ENCODE data around the gene RNF212. TPM values are rescaled to one million over a fixed set of nuclear protein-coding genes. Genes with fewer than 3 reads are reported as not detected.

RNF212 gene
- total and polyA plus RNA-seq, 10 of the 15 experiments (the other 5 are each of a cell fraction or from before 2014, with no cell fraction given), result not detected

DNA sequence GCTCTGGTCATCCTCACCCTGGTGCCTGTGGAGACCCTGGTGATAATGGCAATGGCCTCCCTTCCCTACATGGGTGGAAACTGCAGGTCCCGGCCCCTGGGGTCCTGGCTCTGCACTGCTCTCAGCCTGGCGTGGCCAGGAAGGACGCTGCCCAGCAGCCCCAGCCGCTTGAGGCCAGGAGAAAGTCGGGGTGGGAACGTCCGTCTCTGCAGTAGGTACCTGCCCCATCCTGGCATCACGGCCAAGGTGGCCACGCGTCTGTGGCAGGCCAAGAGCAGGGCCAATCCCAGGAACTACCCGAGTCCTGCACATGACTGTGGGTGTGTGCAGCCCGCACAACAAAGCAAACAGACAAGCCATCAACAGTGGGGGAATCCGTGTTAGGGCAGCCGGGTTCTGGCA, 68.2 kb downstream of the RNF212 start:
- ATAC-seq (no peak), DNase-seq (ENCODE audit: low read depth, low spot score) (no peak), FAIRE-seq (no peak)
- Histone ChIP-seq H3K4me1 (ENCODE audit: control insufficient read depth, insufficient read depth, low read length) (no peaks in the 10 kb centered on the region), H3K36me3 (ENCODE audit: control insufficient read depth in 2 of 2, insufficient read depth in 2 of 2, low read length in 1 of 2) (no peaks in the 10 kb centered on the region), H3K27me3 (replicated peaks in 1 of 2; ENCODE audit: control insufficient read depth in 2 of 2, insufficient read depth in 2 of 2, low read length in 1 of 2) (no peaks in the 10 kb centered on the region), H3K79me2 (ENCODE audit: control insufficient read depth, insufficient read depth, low read length) (no peaks in the 10 kb centered on the region), H4K20me1 (ENCODE audit: control insufficient read depth, insufficient read depth) (no peaks in the 10 kb centered on the region), H3K27ac (ENCODE audit: control insufficient read depth, insufficient read depth) (no peak overlapping the region), H3K9ac (ENCODE audit: control insufficient read depth, insufficient read depth, low read length) (no peak overlapping the region), H2AFZ (ENCODE audit: control insufficient read depth, low read depth, low read length) (no peak overlapping the region), H3K9me3 (replicated peaks; ENCODE audit: control insufficient read depth, insufficient read depth, low read length) (peaks cover 1% of the 10 kb centered on the region; the same call in 1 of the 3 replicates), H3K4me3 (no peak overlapping the region), H3K4me2 (ENCODE audit: control insufficient read depth, insufficient read depth) (no peak overlapping the region)
- WGBS (ENCODE audit: insufficient coverage, insufficient replicate concordance, low lambda C conversion rate, missing lambda C conversion rate), result 53% methylated on average over 13 of the region's 14 CpGs
- SMC1A ChIA-PET (ENCODE audit: uncharacterized antibody, unreplicated experiment), result no interaction called here
- CTCF ChIA-PET, result no interaction called here
- POLR2A ChIA-PET, result no interaction called here
- BruUV-seq (replicated peaks), result no TSS peak
- RAD21 ChIA-PET (ENCODE audit: unreplicated experiment), result interaction anchor here (0.5 kb wide), 1 partner anchor 617 kb away, joined by 3 read pairs; no protein-coding TSS in a partner anchor
- intact Hi-C loops (cut with micrococcal nuclease; ENCODE audit: unreplicated experiment) (no loop called here), in situ Hi-C loops (cut with MboI) (no loop called here)
- TF ChIP-seq, protein P1, sequence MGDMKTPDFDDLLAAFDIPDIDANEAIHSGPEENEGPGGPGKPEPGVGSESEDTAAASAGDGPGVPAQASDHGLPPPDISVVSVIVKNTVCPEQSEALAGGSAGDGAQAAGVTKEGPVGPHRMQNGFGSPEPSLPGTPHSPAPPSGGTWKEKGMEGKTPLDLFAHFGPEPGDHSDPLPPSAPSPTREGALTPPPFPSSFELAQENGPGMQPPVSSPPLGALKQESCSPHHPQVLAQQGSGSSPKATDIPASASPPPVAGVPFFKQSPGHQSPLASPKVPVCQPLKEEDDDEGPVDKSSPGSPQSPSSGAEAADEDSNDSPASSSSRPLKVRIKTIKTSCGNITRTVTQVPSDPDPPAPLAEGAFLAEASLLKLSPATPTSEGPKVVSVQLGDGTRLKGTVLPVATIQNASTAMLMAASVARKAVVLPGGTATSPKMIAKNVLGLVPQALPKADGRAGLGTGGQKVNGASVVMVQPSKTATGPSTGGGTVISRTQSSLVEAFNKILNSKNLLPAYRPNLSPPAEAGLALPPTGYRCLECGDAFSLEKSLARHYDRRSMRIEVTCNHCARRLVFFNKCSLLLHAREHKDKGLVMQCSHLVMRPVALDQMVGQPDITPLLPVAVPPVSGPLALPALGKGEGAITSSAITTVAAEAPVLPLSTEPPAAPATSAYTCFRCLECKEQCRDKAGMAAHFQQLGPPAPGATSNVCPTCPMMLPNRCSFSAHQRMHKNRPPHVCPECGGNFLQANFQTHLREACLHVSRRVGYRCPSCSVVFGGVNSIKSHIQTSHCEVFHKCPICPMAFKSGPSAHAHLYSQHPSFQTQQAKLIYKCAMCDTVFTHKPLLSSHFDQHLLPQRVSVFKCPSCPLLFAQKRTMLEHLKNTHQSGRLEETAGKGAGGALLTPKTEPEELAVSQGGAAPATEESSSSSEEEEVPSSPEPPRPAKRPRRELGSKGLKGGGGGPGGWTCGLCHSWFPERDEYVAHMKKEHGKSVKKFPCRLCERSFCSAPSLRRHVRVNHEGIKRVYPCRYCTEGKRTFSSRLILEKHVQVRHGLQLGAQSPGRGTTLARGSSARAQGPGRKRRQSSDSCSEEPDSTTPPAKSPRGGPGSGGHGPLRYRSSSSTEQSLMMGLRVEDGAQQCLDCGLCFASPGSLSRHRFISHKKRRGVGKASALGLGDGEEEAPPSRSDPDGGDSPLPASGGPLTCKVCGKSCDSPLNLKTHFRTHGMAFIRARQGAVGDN (IDR thresholded peaks at IDR 0.05), result no peak

DNA sequence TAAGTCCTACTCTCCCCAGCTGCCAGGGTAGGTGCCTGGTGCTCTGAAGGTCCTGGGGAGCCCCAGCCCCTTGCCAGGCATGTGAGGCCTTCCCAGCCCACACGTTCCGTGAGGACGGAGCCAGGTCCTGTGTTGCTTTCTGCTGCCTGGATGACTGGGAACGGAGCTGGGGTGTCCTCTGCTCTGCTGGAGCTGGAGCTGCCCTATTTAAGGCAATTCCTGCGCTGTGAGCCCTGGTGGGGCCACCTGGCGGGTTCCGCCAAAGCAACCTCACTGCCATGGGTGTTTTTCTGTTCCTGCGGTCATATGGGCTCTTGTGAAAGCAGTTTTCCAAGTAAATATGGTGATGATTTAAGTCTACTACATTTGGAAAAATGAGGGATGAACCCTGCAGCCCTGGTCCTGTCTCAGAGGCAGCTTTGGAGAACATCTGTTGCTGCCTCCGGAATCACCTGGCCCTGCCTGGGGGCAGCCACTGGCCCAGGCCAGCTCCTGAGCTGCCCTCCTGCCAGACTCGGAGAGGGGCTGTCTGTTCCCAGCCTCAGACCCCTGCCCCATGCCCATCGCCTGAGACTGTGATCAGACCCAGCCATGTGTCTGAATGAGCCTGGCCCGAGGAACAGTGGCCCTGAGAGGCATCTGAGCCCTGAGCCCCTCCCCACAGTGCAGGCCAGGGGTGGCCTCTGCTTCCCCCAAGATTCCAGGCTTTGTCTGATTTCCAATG, 68.7 kb downstream of the RNF212 start:
- no peaks in the 10 kb centered on the region for H3K36me3 ChIP-seq (ENCODE audit: control insufficient read depth in 2 of 2, insufficient read depth in 2 of 2, low read length in 1 of 2)
- H3K27ac ChIP-seq (ENCODE audit: control insufficient read depth, insufficient read depth), result no peak overlapping the region
- no peaks in the 10 kb centered on the region for H3K27me3 ChIP-seq (replicated peaks in 1 of 2; ENCODE audit: control insufficient read depth in 2 of 2, insufficient read depth in 2 of 2, low read length in 1 of 2)
- FAIRE-seq, result no peak
- ChIA-PET SMC1A (ENCODE audit: uncharacterized antibody, unreplicated experiment) (no interaction called here), POLR2A (no interaction called here), CTCF (no interaction called here), RAD21 (ENCODE audit: unreplicated experiment) (interaction anchor here (0.5 kb wide), 1 partner anchor 618 kb away, joined by 3 read pairs; no protein-coding TSS in a partner anchor)
- H3K9ac ChIP-seq (ENCODE audit: control insufficient read depth, insufficient read depth, low read length), result no peak overlapping the region
- no TSS peak for BruUV-seq (replicated peaks)
- H3K4me1 ChIP-seq (ENCODE audit: control insufficient read depth, insufficient read depth, low read length), result no peaks in the 10 kb centered on the region
- 36% methylated on average over 12 of the region's 12 CpGs for WGBS (ENCODE audit: insufficient coverage, insufficient replicate concordance, low lambda C conversion rate, missing lambda C conversion rate)
- H3K4me3 ChIP-seq, result no peak overlapping the region
- no peaks in the 10 kb centered on the region for H4K20me1 ChIP-seq (ENCODE audit: control insufficient read depth, insufficient read depth)
- DNase-seq (ENCODE audit: low read depth, low spot score), result no peak
- H2AFZ ChIP-seq (ENCODE audit: control insufficient read depth, low read depth, low read length), result no peak overlapping the region
- peaks cover 1% of the 10 kb centered on the region; the same call in 1 of the 3 replicates for H3K9me3 ChIP-seq (replicated peaks; ENCODE audit: control insufficient read depth, insufficient read depth, low read length)
- no peak overlapping the region for H3K4me2 ChIP-seq (ENCODE audit: control insufficient read depth, insufficient read depth)
- in situ Hi-C loops (cut with MboI), result no loop called here
- no peaks in the 10 kb centered on the region for H3K79me2 ChIP-seq (ENCODE audit: control insufficient read depth, insufficient read depth, low read length)
- TF ChIP-seq, protein P2, sequence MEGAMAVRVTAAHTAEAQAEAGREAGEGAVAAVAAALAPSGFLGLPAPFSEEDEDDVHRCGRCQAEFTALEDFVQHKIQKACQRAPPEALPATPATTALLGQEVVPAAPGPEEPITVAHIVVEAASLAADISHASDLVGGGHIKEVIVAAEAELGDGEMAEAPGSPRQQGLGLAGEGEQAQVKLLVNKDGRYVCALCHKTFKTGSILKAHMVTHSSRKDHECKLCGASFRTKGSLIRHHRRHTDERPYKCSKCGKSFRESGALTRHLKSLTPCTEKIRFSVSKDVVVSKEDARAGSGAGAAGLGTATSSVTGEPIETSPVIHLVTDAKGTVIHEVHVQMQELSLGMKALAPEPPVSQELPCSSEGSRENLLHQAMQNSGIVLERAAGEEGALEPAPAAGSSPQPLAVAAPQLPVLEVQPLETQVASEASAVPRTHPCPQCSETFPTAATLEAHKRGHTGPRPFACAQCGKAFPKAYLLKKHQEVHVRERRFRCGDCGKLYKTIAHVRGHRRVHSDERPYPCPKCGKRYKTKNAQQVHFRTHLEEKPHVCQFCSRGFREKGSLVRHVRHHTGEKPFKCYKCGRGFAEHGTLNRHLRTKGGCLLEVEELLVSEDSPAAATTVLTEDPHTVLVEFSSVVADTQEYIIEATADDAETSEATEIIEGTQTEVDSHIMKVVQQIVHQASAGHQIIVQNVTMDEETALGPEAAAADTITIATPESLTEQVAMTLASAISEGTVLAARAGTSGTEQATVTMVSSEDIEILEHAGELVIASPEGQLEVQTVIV (IDR thresholded peaks at IDR 0.05; ENCODE audit: borderline replicate concordance, partially characterized antibody), result no peak
- TF ChIP-seq NFIC (IDR thresholded peaks at IDR 0.05; ENCODE audit: low read depth, low read length), result no peak
- TF ChIP-seq DPF2 (IDR thresholded peaks at IDR 0.05), result no peak
- no peak for TF ChIP-seq BMI1 (IDR thresholded peaks at IDR 0.05; ENCODE audit: borderline replicate concordance)
- TF ChIP-seq, protein P3, sequence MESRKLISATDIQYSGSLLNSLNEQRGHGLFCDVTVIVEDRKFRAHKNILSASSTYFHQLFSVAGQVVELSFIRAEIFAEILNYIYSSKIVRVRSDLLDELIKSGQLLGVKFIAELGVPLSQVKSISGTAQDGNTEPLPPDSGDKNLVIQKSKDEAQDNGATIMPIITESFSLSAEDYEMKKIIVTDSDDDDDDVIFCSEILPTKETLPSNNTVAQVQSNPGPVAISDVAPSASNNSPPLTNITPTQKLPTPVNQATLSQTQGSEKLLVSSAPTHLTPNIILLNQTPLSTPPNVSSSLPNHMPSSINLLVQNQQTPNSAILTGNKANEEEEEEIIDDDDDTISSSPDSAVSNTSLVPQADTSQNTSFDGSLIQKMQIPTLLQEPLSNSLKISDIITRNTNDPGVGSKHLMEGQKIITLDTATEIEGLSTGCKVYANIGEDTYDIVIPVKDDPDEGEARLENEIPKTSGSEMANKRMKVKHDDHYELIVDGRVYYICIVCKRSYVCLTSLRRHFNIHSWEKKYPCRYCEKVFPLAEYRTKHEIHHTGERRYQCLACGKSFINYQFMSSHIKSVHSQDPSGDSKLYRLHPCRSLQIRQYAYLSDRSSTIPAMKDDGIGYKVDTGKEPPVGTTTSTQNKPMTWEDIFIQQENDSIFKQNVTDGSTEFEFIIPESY (IDR thresholded peaks at IDR 0.05), result no peak
- intact Hi-C loops (cut with micrococcal nuclease; ENCODE audit: unreplicated experiment), result no loop called here
- ATAC-seq, result no peak

All from GM12878 (cell line).